ENCODE measurements around the gene RADIL. TPM values are rescaled to one million over a fixed set of nuclear protein-coding genes. Genes with fewer than 3 reads are reported as not detected.

Gene RADIL
- total and polyA plus RNA-seq, 3 donors from 2014 or later, result 24.3 to 29.7 (median 25.6) TPM

- no peaks in the 10 kb centered on the region for H3K36me3 ChIP-seq (ENCODE audit: low read depth, missing control alignments)
- H3K4me3 ChIP-seq, result no peak overlapping the region
- TF ChIP-seq, protein P1, sequence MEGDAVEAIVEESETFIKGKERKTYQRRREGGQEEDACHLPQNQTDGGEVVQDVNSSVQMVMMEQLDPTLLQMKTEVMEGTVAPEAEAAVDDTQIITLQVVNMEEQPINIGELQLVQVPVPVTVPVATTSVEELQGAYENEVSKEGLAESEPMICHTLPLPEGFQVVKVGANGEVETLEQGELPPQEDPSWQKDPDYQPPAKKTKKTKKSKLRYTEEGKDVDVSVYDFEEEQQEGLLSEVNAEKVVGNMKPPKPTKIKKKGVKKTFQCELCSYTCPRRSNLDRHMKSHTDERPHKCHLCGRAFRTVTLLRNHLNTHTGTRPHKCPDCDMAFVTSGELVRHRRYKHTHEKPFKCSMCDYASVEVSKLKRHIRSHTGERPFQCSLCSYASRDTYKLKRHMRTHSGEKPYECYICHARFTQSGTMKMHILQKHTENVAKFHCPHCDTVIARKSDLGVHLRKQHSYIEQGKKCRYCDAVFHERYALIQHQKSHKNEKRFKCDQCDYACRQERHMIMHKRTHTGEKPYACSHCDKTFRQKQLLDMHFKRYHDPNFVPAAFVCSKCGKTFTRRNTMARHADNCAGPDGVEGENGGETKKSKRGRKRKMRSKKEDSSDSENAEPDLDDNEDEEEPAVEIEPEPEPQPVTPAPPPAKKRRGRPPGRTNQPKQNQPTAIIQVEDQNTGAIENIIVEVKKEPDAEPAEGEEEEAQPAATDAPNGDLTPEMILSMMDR (IDR thresholded peaks at IDR 0.05), result no peak
- TF ChIP-seq POLR2A (IDR thresholded peaks at IDR 0.05), result no peak
- no peaks in the 10 kb centered on the region for H3K4me1 ChIP-seq
- H3K27ac ChIP-seq, result no peak overlapping the region
- 89 to 93% methylated on average over 25 to 31 of the region's 31 CpGs for WGBS, 2 donors
- no peak for DNase-seq
- no peaks in the 10 kb centered on the region for H3K9me3 ChIP-seq
- H3K27me3 ChIP-seq, result no peaks in the 10 kb centered on the region
- intact Hi-C loops (cut with DNase I; ENCODE audit: low total_unique reads), result no loop called here
Measured at GRCh38 chr7:4873071-4873944, 10.2 kb downstream of the RADIL start.

GRCh38 chr7:4871930-4872675 is 11.4 kb downstream of the RADIL start:
- H3K36me3 ChIP-seq (ENCODE audit: low read depth, missing control alignments), result no peaks in the 10 kb centered on the region
- WGBS, 2 donors, result 81 to 86% methylated on average over 8 to 19 of the region's 19 CpGs
- H3K27ac ChIP-seq, result no peak overlapping the region
- H3K4me3 ChIP-seq, result no peak overlapping the region
- no peaks in the 10 kb centered on the region for H3K9me3 ChIP-seq
- no peaks in the 10 kb centered on the region for H3K4me1 ChIP-seq
- intact Hi-C loops (cut with DNase I; ENCODE audit: low total_unique reads), result no loop called here
- DNase-seq, result no peak
- TF ChIP-seq, protein P1 (IDR thresholded peaks at IDR 0.05), result no peak
- TF ChIP-seq POLR2A (IDR thresholded peaks at IDR 0.05), result no peak
- H3K27me3 ChIP-seq, result no peaks in the 10 kb centered on the region

DNA sequence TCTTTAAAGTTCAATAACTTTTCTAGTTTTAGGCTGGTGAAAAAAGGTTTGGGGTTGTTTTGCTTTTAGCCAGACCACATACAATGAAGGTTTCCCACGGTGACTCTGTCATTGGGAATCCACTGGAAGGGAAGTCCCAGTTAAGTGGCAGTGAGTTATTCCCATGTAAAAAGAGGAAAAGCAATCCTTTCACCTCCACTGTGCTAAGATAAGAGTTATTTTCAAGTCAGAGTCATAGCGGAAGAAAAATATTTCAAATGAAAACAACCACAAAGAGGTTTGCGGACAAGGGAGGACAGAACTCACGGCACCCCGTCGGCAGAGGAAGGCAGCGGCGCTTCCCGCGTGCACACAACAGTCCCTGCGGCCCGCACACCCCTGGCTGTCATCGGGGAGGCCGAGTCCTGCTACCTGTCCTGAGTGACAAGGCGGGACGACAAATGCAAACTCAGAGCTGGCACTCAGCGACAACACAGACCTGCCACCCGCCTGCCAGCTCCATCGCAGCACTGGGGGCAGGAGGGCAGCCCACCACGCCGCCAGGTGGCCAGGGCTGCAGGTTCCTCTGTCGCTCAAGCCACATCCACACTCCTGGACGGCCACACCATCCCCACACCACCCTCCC is 12.3 kb downstream of the RADIL start:
- intact Hi-C loops (cut with DNase I; ENCODE audit: low total_unique reads), result no loop called here
- no peak overlapping the region for H3K4me3 ChIP-seq
- H3K27me3 ChIP-seq, result no peaks in the 10 kb centered on the region
- H3K9me3 ChIP-seq, result no peaks in the 10 kb centered on the region
- H3K4me1 ChIP-seq, result no peaks in the 10 kb centered on the region
- H3K27ac ChIP-seq, result no peak overlapping the region
- no peak for DNase-seq
- no peak for TF ChIP-seq POLR2A (IDR thresholded peaks at IDR 0.05)
- TF ChIP-seq, protein P1 (IDR thresholded peaks at IDR 0.05), result no peak
- WGBS, 2 donors, result 70 to 81% methylated on average over 12 to 23 of the region's 23 CpGs
- H3K36me3 ChIP-seq (ENCODE audit: low read depth, missing control alignments), result no peaks in the 10 kb centered on the region

DNA sequence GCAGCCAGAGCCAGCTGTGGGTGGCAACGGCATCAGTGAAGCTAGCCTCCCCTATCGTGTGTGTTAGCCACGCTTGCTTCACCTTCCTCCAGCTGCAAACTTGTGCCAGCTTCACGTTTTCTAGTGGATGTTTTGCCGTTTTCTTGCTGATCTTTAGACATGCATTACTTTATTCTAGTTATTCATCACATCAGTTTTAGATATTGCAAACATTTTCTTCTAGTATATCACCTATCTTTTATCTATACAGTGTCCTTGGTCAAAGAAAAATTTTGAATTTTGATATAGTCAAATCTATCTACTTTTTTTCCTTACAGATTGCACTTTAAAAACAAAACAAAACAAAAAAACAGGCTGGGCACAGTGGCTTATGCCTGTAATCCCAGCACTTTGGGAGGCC is 15.0 kb downstream of the RADIL start:
- no peak for DNase-seq
- H3K4me1 ChIP-seq, result no peaks in the 10 kb centered on the region
- WGBS, 2 donors, result 91 to 93% methylated on average over 5 of the region's 5 CpGs
- intact Hi-C loops (cut with DNase I; ENCODE audit: low total_unique reads), result no loop called here
- no peaks in the 10 kb centered on the region for H3K9me3 ChIP-seq
- H3K36me3 ChIP-seq (ENCODE audit: low read depth, missing control alignments), result no peaks in the 10 kb centered on the region
- TF ChIP-seq, protein P1 (IDR thresholded peaks at IDR 0.05), result no peak
- no peak for TF ChIP-seq POLR2A (IDR thresholded peaks at IDR 0.05)
- H3K27ac ChIP-seq, result no peak overlapping the region
- H3K4me3 ChIP-seq, result no peak overlapping the region
- H3K27me3 ChIP-seq, result no peaks in the 10 kb centered on the region
